Right renal cortex interstitium (tissue), 3 donors: ENCODE data around the gene AFG1L. TPM values are rescaled to one million over a fixed set of nuclear protein-coding genes. Genes with fewer than 3 reads are reported as not detected.
"Not testable (repeated sequence)": the region's sequence is repeated elsewhere in the genome, so short reads cannot be mapped to it uniquely, and the experiment has no call there.

Experiments
- DNase-seq, 3 donors: peaks; one replicate each; pipeline ENCODE4 v3.0.0-alpha.2; 2013; ENCODE audit warnings: low read depth in 3 of 3, low spot score in 2 of 3
- polyA plus RNA-seq, 3 donors: library from polyadenylated mRNA; unstranded; fragments of 120-200 nt; gene quantifications; one replicate each; pipeline ENCODE4 v1.2.1, GENCODE V29; 2013; ENCODE audit not compliant: insufficient read length in 3 of 3

The AFG1L gene
- polyA plus RNA-seq, 3 donors = 7.5 to 10.2 (median 7.5) TPM

GRCh38 chr6:108449717-108450116 lies 154.9 kb downstream of the AFG1L start:
- not testable (repeated sequence) for DNase-seq

GRCh38 chr6:108451816-108452215 lies 157.0 kb downstream of the AFG1L start:
- DNase-seq = no peak

- no peak for DNase-seq
Observed at GRCh38 chr6:108452711-108453195, 157.9 kb downstream of the AFG1L start.

GRCh38 chr6:108453601-108454185 lies 158.8 kb downstream of the AFG1L start:
- DNase-seq = no peak

GRCh38 chr6:108454356-108454755 lies 159.5 kb downstream of the AFG1L start:
- no peak for DNase-seq

GRCh38 chr6:108455688-108456087 lies 160.8 kb downstream of the AFG1L start:
- no peak for DNase-seq

DNA sequence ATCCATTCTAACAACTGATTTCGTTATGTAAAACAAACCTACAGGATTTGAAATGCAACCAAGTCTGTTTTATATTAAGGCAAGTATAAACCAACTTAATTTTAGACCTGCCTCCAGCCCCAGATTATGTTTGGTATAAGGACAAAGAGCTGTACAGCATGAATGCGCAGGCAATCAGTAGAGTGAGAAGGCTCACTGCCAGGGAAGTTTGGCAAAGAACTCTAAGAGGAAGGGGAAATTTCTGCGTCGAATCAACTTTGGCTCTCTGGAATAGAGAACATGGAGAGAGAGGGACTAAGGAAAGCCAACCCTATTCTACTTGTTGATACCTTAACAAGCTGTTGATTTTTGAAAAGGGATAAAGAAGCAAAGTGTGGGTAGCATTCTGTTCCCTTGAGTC lies 168.9 kb downstream of the AFG1L start:
- DNase-seq = no peak

DNA sequence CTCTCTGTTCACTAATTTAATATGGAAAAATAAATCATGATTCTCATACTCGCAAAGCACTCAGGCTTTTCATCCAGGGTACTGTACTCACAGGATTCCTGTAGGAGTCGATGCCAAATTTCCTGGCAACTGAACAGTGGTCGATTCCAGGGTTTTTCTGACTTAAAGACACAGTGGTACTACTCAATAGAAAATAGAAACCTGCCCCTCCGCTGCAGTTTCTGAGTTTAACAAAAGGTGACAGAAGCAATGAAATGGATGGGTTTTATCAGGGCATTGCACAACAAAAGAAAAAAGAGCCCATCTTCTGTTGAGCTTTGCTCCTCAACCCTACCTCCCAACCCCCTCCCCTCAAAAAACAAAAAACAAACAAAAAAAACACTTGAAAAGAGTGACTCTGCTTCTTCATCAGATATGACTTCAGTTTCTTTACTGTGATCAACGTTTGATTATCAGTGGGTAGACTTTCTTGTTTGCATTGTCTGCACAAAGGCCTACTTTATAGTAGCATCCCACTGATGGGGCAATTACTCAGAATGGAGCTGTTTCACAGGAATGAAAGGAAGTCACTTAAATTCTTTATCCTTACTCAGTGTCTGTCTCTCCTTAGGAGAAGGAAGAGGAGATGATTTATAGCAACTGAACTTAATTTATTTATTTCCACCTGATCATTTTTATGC lies 169.7 kb downstream of the AFG1L start:
- DNase-seq = no peak

- no peak for DNase-seq
Observed at GRCh38 chr6:108465098-108465495, 170.2 kb downstream of the AFG1L start.

GRCh38 chr6:108468346-108468745 lies 173.5 kb downstream of the AFG1L start:
- DNase-seq = no peak

GRCh38 chr6:108469316-108469715 lies 174.5 kb downstream of the AFG1L start:
- DNase-seq = no peak

DNA sequence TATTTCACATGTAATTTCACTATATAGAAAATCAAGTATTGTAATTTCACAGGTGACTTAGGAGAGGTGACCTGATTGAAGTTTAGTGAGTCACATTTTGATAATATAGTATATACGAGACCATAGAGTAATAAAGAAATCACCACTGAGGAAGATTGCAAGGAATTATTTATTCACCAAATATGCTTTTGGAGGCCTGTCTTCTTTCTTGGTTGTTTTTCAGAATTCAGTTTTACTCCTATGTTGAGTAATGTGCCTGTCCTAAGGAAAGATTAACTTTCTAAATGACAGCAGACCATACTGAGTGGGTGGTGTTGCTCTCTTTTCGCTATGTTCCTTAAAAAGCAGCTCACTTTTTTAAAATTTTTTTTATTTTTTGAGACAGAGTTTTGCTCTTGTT lies 178.3 kb downstream of the AFG1L start:
- no peak for DNase-seq

DNA sequence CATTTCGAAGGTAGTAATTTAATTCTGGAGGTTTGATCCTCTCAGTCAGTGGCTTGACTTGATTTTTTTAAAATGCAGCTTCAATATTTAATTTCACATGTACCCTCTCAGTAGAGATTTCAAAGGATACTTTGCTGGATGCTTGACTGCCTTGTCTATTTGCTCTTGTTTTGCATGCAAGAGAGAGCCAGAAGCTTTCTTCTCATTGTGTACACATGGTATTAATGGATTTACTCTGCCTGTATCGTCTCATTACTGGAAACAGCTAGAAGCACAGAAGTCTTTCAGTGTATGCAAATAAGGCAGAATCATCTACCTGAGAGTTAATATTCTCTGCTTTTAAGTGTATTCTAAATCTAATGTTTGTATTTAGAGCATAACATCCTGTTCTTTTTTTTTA lies 181.5 kb downstream of the AFG1L start:
- DNase-seq = no peak

DNA sequence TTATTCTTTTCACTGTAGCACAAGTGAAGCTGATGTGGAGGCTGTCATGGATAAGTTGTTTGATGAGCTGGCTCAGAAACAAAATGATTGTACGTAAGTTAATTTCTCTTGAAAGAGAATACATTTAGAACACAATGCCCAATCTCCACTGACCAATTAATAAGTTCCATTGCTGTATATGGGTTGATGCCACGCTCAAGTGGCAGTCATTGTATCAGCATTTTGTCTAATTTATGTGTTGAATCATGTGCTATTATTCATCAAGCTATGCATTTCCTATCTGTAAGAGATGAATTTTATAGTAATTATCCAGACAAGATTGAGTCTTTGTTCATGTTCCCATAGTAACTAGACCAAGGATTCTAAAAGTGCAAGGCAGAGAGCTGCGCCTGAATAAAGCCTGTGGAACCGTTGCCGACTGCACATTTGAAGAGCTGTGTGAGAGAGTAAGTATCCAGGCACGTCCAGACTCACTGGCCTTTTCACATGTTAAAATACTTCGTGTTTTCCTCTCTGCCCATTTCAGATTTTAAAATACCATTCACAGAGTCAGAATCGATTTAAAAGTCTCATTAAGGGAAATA lies 182.1 kb downstream of the AFG1L start:
- DNase-seq = no peak

DNA sequence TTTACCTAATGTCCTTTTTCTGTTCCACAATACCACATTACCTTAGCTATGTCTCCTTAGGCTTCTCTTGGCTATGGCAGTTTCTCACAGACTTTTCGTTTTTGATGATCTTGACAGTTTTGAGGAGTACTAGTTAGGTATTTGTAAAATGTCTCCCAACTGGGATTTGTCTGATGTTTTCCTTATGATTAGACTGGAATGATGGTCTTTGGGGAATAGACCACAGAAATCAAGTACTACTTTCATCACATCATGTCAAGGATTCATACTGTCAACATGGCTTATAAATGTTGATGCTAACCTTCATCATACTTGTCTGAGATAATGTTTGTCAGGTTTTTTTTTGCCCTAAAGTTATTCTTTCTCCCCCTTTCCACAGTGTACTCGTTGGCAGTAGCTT lies 187.7 kb downstream of the AFG1L start:
- no peak for DNase-seq

- DNase-seq = no peak
Observed at GRCh38 chr6:108484016-108484415, 189.2 kb downstream of the AFG1L start.

GRCh38 chr6:108489699-108490098 lies 194.8 kb downstream of the AFG1L start:
- no peak for DNase-seq

GRCh38 chr6:108492131-108492766 lies 197.4 kb downstream of the AFG1L start:
- peak in 2 of 3 donors; percentile 13 to 20 for DNase-seq

DNA sequence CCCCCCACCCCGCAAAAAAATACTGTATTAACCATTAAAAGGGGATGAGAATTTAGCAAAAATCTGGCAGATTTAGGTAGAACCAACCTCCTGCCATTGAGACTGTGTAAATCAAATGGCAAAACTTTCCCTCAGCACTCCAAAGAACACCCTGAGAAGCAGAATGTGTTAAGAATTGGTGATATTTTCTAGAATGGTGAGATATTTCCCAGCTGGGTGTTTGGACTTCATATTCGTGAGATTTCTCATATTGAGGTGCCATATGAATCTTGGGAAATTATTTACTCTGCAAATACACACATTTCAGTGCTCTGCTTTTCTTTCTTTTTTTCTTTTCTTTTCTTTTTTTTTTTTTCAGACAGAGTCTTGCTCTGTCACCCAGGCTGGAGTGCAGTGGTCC lies 199.6 kb downstream of the AFG1L start:
- no peak for DNase-seq

DNA sequence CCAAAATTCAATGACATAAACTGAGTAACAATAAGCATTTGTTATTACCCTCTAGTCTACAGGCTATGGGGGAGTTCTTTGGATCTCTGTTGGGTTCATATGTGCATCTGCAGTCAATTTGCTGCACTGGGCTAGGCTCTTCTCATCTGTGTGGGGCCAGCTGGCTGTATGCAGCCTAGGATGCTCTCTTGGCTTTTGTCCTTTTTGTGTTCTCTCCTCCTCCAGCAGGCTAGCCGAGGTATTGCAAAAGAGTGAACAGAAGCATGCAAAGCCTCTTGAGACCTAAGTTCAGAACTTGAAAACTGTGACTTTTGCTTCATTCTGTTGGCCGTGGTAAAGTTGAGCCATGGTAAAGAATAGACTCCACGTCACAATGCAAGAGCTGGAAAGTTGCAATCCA lies 203.0 kb downstream of the AFG1L start:
- DNase-seq = peak in 1 of 3 donors; percentile 9

DNA sequence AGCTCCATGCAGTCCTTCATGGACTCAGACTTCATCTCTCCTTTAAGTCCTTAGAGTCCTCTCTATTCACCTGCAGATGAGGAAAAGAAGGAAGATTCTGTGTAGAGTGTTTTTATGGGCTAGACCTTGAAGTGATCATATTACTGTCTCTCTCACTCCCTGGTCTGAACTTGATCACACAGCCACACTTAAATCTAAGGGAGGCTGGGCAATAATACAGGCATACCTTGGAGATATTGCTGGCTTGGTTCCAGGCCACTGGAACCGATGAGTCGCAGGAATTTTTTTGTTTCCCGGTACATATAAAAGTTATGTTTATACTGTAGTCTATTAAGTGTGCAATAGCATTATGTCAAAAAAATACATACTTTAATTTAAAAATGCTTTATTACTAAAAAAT lies 206.7 kb downstream of the AFG1L start:
- no peak for DNase-seq

DNA sequence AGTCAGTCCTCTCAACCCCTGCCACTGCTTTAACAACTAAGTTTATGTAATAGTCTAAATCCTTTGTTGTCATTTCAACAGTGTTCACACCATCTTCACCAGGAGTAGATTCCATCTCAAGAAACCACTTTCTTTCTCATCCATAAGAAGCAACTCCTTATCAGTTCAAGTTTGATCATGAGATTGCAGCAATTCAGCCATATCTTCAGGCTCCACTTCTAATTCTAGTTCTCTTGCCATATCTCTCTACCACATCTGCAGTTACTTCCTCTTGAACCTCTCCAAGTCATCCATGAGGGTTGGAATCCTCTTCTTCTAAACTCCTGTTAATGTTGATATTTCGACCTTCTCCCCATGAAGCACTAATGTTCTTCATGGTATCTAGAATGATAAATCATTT lies 208.0 kb downstream of the AFG1L start:
- no peak for DNase-seq
